ENCODE measurements around the gene ACAP3.

DNA sequence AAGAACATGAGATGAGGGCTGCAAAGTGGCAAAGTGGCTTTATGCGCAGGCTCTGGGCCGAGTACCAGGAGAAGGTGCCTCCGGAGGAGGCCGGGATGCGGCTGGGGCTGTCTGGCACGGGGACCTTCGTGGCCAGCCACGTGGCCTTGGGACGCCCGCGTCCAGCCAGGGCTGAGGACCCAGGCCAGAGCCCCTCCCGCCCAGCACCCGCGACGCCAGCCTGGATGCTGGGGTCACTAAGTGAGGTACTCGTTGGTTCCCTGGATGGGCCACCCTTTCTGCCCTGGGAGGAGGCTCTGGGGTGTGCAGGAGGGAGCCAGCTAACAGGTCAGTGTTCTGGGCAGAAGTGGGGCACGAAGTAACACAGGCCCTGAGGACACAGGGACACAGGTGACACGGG, 14.9 kb downstream of the ACAP3 start:
- TF ChIP-seq EZH2 (IDR thresholded peaks at IDR 0.05), result no peak
- TF ChIP-seq POLR2AphosphoS5 (IDR thresholded peaks at IDR 0.05; ENCODE audit: borderline replicate concordance, low read depth, low read length), result no peak
- TF ChIP-seq FOXP2 (optimal IDR thresholded peaks at IDR 0.05; ENCODE audit: control extremely low read depth, extremely low read length, insufficient read depth), result no peak
